ENCODE measurements around the gene CYP2A7.
"Not testable (repeated sequence)": the region's sequence is repeated elsewhere in the genome, so short reads cannot be mapped to it uniquely, and the experiment has no call there.

The CYP2A7 gene

GRCh38 chr19:40836754-40837429 is 45.1 kb downstream of the CYP2A7 start:
- TF ChIP-seq POLR2A (IDR thresholded peaks at IDR 0.05; ENCODE audit: low read depth, low read length): no peak
- no peak for TF ChIP-seq TAF1 (IDR thresholded peaks at IDR 0.05; ENCODE audit: borderline replicate concordance, low read depth, low read length)
- TF ChIP-seq POLR2AphosphoS5 (IDR thresholded peaks at IDR 0.05; ENCODE audit: low read depth, low read length): no peak
- DNase-seq (ENCODE audit: insufficient read length) (no peak), FAIRE-seq (no peak)

- FAIRE-seq; DNase-seq (ENCODE audit: insufficient read length): not testable (repeated sequence)
These were observed 48.1 kb downstream of the CYP2A7 start for GRCh38 chr19:40833728-40834533.

- DNase-seq (ENCODE audit: insufficient read length); FAIRE-seq: not testable (repeated sequence)
These were observed 49.6 kb downstream of the CYP2A7 start for GRCh38 chr19:40832431-40832790.

GRCh38 chr19:40831502-40832430 is 50.3 kb downstream of the CYP2A7 start:
- TF ChIP-seq POLR2A (IDR thresholded peaks at IDR 0.05; ENCODE audit: low read depth, low read length): no peak
- TF ChIP-seq POLR2AphosphoS5 (IDR thresholded peaks at IDR 0.05; ENCODE audit: low read depth, low read length): no peak
- no peak for TF ChIP-seq TAF1 (IDR thresholded peaks at IDR 0.05; ENCODE audit: borderline replicate concordance, low read depth, low read length)
- no peak for FAIRE-seq
- DNase-seq (ENCODE audit: insufficient read length): no peak

GRCh38 chr19:40830741-40831140 is 51.3 kb downstream of the CYP2A7 start:
- not testable (repeated sequence) for FAIRE-seq; DNase-seq (ENCODE audit: insufficient read length)

GRCh38 chr19:40829205-40829604 is 52.8 kb downstream of the CYP2A7 start:
- TF ChIP-seq POLR2AphosphoS5 (IDR thresholded peaks at IDR 0.05; ENCODE audit: low read depth, low read length) (no peak), POLR2A (IDR thresholded peaks at IDR 0.05; ENCODE audit: low read depth, low read length) (no peak), TAF1 (IDR thresholded peaks at IDR 0.05; ENCODE audit: borderline replicate concordance, low read depth, low read length) (no peak)
- no peak for FAIRE-seq
- no peak for DNase-seq (ENCODE audit: insufficient read length)

GRCh38 chr19:40827386-40828247 is 54.4 kb downstream of the CYP2A7 start:
- FAIRE-seq (no peak), DNase-seq (ENCODE audit: insufficient read length) (no peak)
- no peak for TF ChIP-seq TAF1 (IDR thresholded peaks at IDR 0.05; ENCODE audit: borderline replicate concordance, low read depth, low read length)
- no peak for TF ChIP-seq POLR2A (IDR thresholded peaks at IDR 0.05; ENCODE audit: low read depth, low read length)
- no peak for TF ChIP-seq POLR2AphosphoS5 (IDR thresholded peaks at IDR 0.05; ENCODE audit: low read depth, low read length)

GRCh38 chr19:40826699-40827385 is 55.2 kb downstream of the CYP2A7 start:
- not testable (repeated sequence) for FAIRE-seq; DNase-seq (ENCODE audit: insufficient read length)

GRCh38 chr19:40826312-40826698 is 55.7 kb downstream of the CYP2A7 start:
- FAIRE-seq; DNase-seq (ENCODE audit: insufficient read length): not testable (repeated sequence)

- not testable (repeated sequence) for FAIRE-seq; DNase-seq (ENCODE audit: insufficient read length)
These were observed 56.5 kb downstream of the CYP2A7 start for GRCh38 chr19:40825460-40826095.
